HG03460 (cell line): ENCODE measurements around the gene NLGN1.

Experiments used
- ATAC-seq: cut with Tn5 transposase; IDR thresholded peaks from one replicate; pipeline ENCODE4 v1.9.1; 2021; ENCODE audit not compliant: unreplicated experiment

The NLGN1 gene

DNA sequence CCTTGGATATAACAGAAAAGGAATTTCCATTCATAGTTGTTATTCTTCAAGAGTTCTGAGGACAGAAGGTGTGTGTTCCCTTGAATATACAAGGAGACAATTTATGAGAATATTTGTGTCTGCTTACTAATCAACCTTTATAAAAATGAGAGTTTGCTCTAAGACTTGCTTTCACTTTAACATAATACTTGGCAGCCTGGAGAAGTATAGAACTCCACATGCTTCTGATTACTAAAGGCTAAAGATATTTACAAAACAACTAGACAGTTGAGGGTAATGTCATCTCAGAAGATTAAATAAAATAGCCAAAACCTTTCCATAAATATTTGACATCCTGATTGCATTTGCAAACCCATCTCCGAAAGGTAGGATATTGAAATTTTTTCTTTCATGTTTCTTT, 734.5 kb downstream of the NLGN1 start:
- no peak for ATAC-seq

DNA sequence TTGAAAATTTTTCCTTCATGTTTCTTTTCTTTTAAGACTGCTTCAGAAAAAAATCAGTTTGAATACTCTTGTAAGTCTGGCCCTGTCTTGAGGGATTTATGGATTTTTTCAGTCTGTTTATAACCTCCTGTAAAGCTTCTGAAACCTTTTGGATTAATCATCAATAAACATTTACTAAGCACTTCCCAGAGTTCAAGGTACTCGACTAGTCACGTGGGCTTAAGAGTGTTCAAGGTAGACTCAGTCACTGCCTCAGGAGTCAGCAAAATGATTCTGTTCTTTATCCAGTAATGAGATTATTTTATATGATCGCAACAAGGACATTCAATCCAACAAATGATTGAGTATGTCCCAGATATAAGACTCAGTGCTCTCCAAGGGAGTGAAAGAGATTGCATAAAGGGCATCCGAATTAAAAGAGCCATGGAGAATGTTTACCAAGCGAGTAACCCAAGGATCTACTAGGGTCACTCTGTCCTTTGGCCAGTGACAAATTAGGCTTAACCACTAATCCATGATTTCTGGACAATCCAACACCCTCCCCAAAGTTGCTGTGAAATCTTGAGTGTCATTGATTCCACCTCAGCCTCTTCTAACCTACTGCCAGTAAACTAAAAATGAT, 735.0 kb downstream of the NLGN1 start:
- no peak for ATAC-seq

DNA sequence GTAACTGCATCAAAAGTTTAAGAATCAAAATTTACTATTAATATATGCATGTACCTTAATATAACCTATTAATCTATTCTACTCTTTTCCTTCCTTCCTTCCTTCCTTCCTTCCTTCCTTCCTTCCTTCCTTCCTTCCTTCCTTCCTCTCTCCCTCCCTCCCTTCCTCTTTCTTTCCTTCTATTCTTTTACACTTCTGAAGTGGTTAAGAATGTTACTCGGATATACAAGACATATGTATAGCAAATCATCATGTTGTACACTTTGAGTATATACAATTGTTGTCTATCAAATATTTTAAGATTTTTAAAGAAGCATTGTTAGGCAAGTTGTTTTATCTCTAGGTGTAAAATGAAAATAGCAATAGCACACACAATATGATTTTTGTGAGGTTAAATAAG, 748.5 kb downstream of the NLGN1 start:
- no peak for ATAC-seq

- no peak for ATAC-seq
Measured at GRCh38 chr3:174147798-174148197, 750.3 kb downstream of the NLGN1 start.

DNA sequence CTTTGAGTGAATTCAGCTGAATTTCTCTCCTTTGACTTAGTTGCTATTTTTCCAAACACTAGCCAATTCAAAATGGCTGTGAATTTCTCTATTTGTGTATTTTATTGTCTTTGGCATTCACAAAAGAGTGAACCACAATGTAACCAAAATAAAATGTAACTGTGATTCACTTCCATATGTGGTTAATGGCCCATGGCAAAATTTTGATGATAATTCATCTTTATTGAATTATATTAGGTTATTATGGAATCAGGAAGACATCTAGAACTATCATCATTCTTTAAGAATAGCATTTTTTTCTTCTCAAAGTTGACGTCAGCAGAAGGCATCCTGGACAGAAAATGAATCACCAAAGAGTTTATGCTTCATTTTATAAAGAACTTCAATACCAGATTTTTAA, 756.3 kb downstream of the NLGN1 start:
- ATAC-seq: no peak

DNA sequence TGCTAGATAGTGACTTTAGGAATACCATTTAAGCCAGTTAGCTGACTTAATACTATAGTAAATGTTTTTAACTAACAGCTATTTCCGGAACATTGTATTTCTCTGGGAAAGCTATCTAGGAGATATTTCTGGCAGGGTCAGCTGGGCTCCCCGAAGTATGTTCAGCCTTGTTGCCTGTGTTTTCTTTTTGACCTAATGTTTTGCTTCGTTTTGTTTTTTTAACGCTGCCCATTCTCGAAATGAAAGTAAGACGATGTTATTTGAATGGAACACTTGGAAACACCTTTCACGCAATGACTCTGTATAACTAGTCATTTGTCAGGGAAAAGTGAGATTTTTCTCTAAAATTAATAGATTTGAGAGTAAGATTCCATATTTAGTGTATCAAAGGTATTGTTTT, 758.7 kb downstream of the NLGN1 start:
- no peak for ATAC-seq

- no peak for ATAC-seq
Measured at GRCh38 chr3:174158674-174159073, 761.1 kb downstream of the NLGN1 start.

GRCh38 chr3:174159604-174160003, 762.1 kb downstream of the NLGN1 start:
- no peak for ATAC-seq

DNA sequence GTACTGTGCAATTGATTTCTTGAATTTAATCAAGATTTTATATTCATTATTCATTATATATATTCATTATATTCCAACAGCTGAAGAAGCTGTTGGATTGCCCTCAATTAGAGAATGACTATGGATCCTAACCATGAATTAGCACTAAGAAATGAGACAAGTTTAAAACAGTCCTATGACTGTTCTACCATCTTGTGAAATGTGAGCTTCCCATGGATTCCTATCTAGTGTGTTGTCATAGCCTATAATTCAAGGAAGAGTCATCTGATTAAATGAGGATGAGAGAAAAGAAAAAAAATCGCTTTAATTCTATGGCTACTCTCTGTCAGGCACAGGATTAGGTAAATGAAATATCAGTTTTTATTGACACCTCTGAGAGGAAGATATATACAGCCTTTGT, 765.0 kb downstream of the NLGN1 start:
- no peak for ATAC-seq

- ATAC-seq: no peak
Measured at GRCh38 chr3:174168026-174168425, 770.5 kb downstream of the NLGN1 start.

- no peak for ATAC-seq
Measured at GRCh38 chr3:174168538-174169254, 771.2 kb downstream of the NLGN1 start.

DNA sequence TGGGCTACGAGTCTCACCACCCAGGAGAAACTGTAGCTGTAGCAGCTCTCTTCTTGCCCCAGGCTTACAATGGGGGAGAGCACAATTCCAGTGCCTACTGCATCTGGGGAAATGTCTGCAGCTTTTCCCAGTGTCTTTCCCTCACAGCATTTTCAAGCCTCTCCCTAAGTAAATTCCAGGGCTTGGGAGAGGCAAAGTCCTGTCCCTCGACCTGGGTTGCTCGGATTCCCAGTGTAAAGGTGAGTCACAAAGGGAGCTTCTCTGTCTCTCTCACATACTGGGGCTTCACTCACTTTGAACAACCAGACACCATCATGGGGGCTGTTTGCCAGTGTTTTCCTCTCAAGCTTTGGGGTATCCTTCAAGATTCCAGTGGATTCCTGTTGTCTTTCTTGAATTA, 772.2 kb downstream of the NLGN1 start:
- no peak for ATAC-seq

GRCh38 chr3:174170248-174170647, 772.7 kb downstream of the NLGN1 start:
- no peak for ATAC-seq

DNA sequence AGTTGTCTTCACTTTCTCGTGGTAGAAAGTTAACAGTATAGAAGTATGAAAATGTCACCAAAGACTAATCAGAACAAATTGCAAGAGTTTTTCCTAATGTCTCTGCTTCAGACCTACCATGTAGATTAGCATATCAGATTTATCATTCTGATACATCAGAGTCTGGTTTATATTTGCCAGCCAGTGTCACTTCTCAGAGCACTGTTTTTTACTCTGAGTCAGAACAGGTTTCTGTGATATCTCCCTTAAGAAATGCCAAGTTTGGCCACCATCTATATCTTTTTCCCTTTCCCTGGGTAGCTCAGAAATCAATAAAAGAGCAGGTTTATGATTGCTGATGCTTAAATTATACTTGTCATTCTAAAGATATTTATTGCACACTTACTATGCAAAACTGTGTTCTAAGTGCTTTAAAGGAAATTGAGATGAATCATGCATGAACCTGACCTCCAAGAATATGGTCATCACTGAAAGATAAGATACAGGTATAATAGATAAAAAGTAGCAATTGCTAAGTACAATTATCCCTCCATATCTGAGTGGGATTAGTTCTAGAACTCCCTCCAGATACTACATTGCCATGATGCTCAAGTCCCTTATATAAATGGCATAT, 788.9 kb downstream of the NLGN1 start:
- no peak for ATAC-seq

- ATAC-seq: no peak
Measured at GRCh38 chr3:174191380-174191779, 793.8 kb downstream of the NLGN1 start.

GRCh38 chr3:174191895-174192294, 794.4 kb downstream of the NLGN1 start:
- no peak for ATAC-seq

- no peak for ATAC-seq
Measured at GRCh38 chr3:174192471-174192870, 794.9 kb downstream of the NLGN1 start.

DNA sequence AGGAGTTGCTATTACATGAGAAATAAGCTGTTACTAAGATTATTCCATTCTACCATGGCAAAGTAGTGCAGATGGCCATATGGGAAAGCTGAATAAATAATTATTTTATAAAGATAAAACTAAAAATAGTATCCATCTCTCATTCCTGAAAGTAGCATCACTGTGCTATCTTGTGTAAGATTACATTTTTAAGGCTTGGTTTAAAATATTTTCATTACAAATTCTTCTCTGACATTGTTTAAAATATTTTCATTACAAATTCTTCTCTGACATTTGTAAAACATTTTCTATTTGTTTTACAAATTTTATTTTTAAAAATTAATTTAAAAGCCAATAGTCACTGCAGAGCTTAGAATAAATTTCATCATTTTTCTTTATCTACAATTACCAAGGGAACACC, 796.1 kb downstream of the NLGN1 start:
- no peak for ATAC-seq

GRCh38 chr3:174197416-174197815, 799.9 kb downstream of the NLGN1 start:
- ATAC-seq: no peak

DNA sequence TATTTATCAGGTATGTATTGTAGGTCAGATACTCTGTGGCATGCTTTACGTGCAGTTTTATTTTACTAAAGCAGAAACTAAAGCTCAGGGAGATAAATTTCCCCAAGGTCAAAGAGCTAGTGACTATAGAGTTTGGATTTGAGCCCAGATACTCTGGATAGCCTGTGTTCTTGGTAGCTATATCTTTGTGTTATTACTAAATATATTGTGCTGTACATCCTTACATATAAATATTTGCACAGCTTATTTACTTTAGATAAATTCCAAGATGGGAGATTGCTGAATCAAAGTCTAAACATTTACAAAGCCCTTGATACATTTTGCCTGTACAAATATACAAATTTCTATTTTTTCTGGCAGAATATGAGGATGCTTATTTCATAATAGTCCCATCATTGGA, 800.7 kb downstream of the NLGN1 start:
- no peak for ATAC-seq

- ATAC-seq: no peak
Measured at GRCh38 chr3:174199696-174200095, 802.2 kb downstream of the NLGN1 start.

DNA sequence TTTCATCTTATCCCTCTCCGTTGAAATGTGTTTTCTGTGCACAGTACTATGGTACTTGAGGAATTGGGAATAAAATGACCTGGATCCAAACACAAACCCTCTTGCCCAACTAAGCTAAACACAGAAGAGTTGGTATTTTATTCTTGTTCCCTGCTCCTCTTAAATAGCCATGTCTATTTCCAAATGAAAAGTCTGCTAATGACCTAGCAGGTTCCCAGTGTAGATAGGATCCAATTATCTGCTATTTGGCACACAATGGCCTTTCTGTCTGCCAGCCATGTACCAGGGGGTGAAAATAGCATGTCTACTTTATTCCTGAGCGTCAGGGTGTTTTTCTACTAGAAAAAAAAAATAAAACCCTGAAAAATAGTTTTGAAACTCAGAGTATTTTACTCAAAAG, 804.6 kb downstream of the NLGN1 start:
- ATAC-seq: no peak

- no peak for ATAC-seq
Measured at GRCh38 chr3:174202561-174202960, 805.0 kb downstream of the NLGN1 start.
